H9 (cell line): ENCODE measurements around the gene INTS1. TPM values are rescaled to one million over a fixed set of nuclear protein-coding genes. Genes with fewer than 3 reads are reported as not detected.

Source experiments
- DNase-seq: peaks from one replicate; pipeline ENCODE4 v3.0.0-alpha.2; 2017
- H2AFZ ChIP-seq: one replicate; pipeline ENCODE4 v1.6.1; 2013; ENCODE audit warnings: mild to moderate bottlenecking, low read length, control low read depth, moderate library complexity
- H2AK5ac ChIP-seq: 2 replicates; pipeline ENCODE4 v1.6.1; 2013; ENCODE audit warnings: low read length, control low read depth, mixed read lengths; ENCODE audit not compliant: insufficient read length
- H2BK120ac ChIP-seq: one replicate; pipeline ENCODE4 v1.6.1; 2013; ENCODE audit warnings: low read depth, mild to moderate bottlenecking, low read length, control low read depth, inconsistent platforms; ENCODE audit not compliant: poor library complexity, severe bottlenecking
- H2BK12ac ChIP-seq: 2 replicates; pipeline ENCODE4 v1.6.1; 2013; ENCODE audit warnings: low read length, control low read depth, mixed read lengths, low read depth; ENCODE audit not compliant: insufficient read length
- H2BK15ac ChIP-seq: 2 replicates; pipeline ENCODE4 v1.6.1; 2013; ENCODE audit warnings: low read depth, low read length, control low read depth
- H2BK20ac ChIP-seq: one replicate; pipeline ENCODE4 v1.6.1; 2013; ENCODE audit warnings: low read depth, mild to moderate bottlenecking, low read length, control low read depth, inconsistent platforms; ENCODE audit not compliant: poor library complexity, severe bottlenecking
- H2BK5ac ChIP-seq: 2 replicates; pipeline ENCODE4 v1.6.1; 2013; ENCODE audit warnings: low read length, control low read depth, mixed read lengths; ENCODE audit not compliant: insufficient read length
- H3K14ac ChIP-seq: 2 replicates; pipeline ENCODE4 v1.6.1; 2013; ENCODE audit warnings: low read length, control low read depth; ENCODE audit not compliant: insufficient read depth
- H3K18ac ChIP-seq: 2 replicates; pipeline ENCODE4 v1.6.1; 2013; ENCODE audit warnings: low read depth, mild to moderate bottlenecking, mixed read lengths, low read length, control low read depth; ENCODE audit not compliant: insufficient read length
- H3K23ac ChIP-seq: 2 replicates; pipeline ENCODE4 v1.6.1; 2013; ENCODE audit warnings: low read length, control low read depth, mixed read lengths, low read depth; ENCODE audit not compliant: insufficient read length
- H3K23me2 ChIP-seq: 2 replicates; pipeline ENCODE4 v1.6.1; 2013; ENCODE audit warnings: low read depth, mild to moderate bottlenecking, mixed read lengths, low read length, control low read depth; ENCODE audit not compliant: insufficient read length, poor library complexity, severe bottlenecking
- H3K27ac ChIP-seq: 2 replicates; pipeline ENCODE4 v1.5.1; 2013; ENCODE audit warnings: low read length, control low read depth, mixed read lengths, low read depth; ENCODE audit not compliant: insufficient read length
- H3K27me3 ChIP-seq: 2 replicates; pipeline ENCODE4 v1.6.1; 2013; ENCODE audit warnings: low read length, control low read depth, inconsistent platforms; ENCODE audit not compliant: insufficient read depth
- H3K4ac ChIP-seq: 2 replicates; pipeline ENCODE4 v1.6.1; 2013; ENCODE audit warnings: low read depth, mild to moderate bottlenecking, control low read depth, inconsistent platforms, low read length, moderate library complexity
- H3K4me1 ChIP-seq: 2 replicates; pipeline ENCODE4 v1.6.1; 2013; ENCODE audit warnings: low read length, control low read depth, inconsistent platforms; ENCODE audit not compliant: insufficient read depth
- H3K4me2 ChIP-seq: 2 replicates; pipeline ENCODE4 v1.6.1; 2013; ENCODE audit warnings: low read length, control low read depth, mixed read lengths; ENCODE audit not compliant: insufficient read length, insufficient read depth
- H3K56ac ChIP-seq: 2 replicates; pipeline ENCODE4 v1.6.1; 2013; ENCODE audit warnings: low read depth, mild to moderate bottlenecking, mixed read lengths, low read length, control low read depth; ENCODE audit not compliant: insufficient read length
- H3K79me1 ChIP-seq: 2 replicates; pipeline ENCODE4 v1.6.1; 2013; ENCODE audit warnings: low read depth, mild to moderate bottlenecking, moderate library complexity, low read length, control low read depth, inconsistent platforms; ENCODE audit not compliant: insufficient read depth, poor library complexity, severe bottlenecking
- H3K79me2 ChIP-seq: 2 replicates; pipeline ENCODE4 v1.6.1; 2013; ENCODE audit warnings: low read length, control low read depth, inconsistent platforms; ENCODE audit not compliant: insufficient read depth
- H3K9ac ChIP-seq: 2 replicates; pipeline ENCODE4 v1.6.1; 2013; ENCODE audit warnings: low read length, control low read depth, mixed read lengths; ENCODE audit not compliant: insufficient read length; ENCODE audit errors: extremely low read depth
- H3K9me3 ChIP-seq: one replicate; pipeline ENCODE4 v1.6.1; 2013; ENCODE audit warnings: low read depth, low read length, inconsistent platforms; ENCODE audit not compliant: control insufficient read depth
- H3T11ph ChIP-seq: one replicate; pipeline ENCODE4 v1.6.1; 2013; ENCODE audit warnings: mild to moderate bottlenecking, low read length, control low read depth, inconsistent platforms
- H4K20me1 ChIP-seq: one replicate; pipeline ENCODE4 v1.6.1; 2013; ENCODE audit not compliant: control insufficient read depth, insufficient read length, insufficient read depth
- H4K5ac ChIP-seq: 2 replicates; pipeline ENCODE4 v1.6.1; 2013; ENCODE audit warnings: low read depth, mild to moderate bottlenecking, mixed read lengths, low read length, control low read depth; ENCODE audit not compliant: insufficient read length
- H4K8ac ChIP-seq: replicated peaks from 2 replicates; pipeline ENCODE4 v1.6.1; 2013; ENCODE audit warnings: low read length, control low read depth, mixed read lengths, low read depth; ENCODE audit not compliant: insufficient read length
- H4K91ac ChIP-seq: 2 replicates; pipeline ENCODE4 v1.6.1; 2013; ENCODE audit warnings: low read depth, mild to moderate bottlenecking, moderate library complexity, mixed read lengths, low read length, control low read depth; ENCODE audit not compliant: insufficient read length
- H3K27ac Mint-ChIP-seq, 3 experiments: 2 replicates in 2 of 3; 3 replicates in 1 of 3; pipeline ENCODE4 v1.8.0; 2020 to 2021; ENCODE audit warnings: mixed read lengths in 3 of 3, mild to moderate bottlenecking in 1 of 3, moderate library complexity in 1 of 3
- H3K27me3 Mint-ChIP-seq: 2 replicates; pipeline ENCODE4 v1.8.0; 2021; ENCODE audit warnings: low read depth, mild to moderate bottlenecking, moderate library complexity, mixed read lengths
- H3K36me3 Mint-ChIP-seq, 3 experiments: 2 replicates in 2 of 3; 3 replicates in 1 of 3; pipeline ENCODE4 v1.8.0; 2020 to 2021; ENCODE audit warnings: low read depth in 3 of 3, mixed read lengths in 3 of 3; ENCODE audit not compliant: insufficient read depth in 1 of 3
- H3K4me1 Mint-ChIP-seq, 2 experiments: 2 replicates each; pipeline ENCODE4 v1.8.0; 2020; ENCODE audit warnings: mixed read lengths in 2 of 2
- H3K4me3 Mint-ChIP-seq, 2 experiments: 2 replicates in 1 of 2; 3 replicates in 1 of 2; pipeline ENCODE4 v1.8.0; 2020 to 2021; ENCODE audit warnings: mild to moderate bottlenecking in 2 of 2, mixed read lengths in 2 of 2, moderate library complexity in 1 of 2
- H3K9me3 Mint-ChIP-seq, 2 experiments: 2 replicates in 1 of 2; 3 replicates in 1 of 2; pipeline ENCODE4 v1.8.0; 2020; ENCODE audit warnings: mild to moderate bottlenecking in 2 of 2, mixed read lengths in 2 of 2, moderate library complexity in 1 of 2
- CTCF ChIP-seq: fragments of 200-600 bp; sonication (generic); conservative IDR thresholded peaks from 3 replicates; pipeline ENCODE4 v1.8.0; 2021; ENCODE audit warnings: antibody characterized with exemption, mild to moderate bottlenecking
- WGBS: extraction: QIAGEN DNeasy Blood & Tissue Kit; methylation state at CpG from one replicate; pipeline ENCODE4 v1.1.7; 2013; ENCODE audit warnings: missing lambda C conversion rate, low lambda C conversion rate, mixed read lengths; ENCODE audit not compliant: insufficient read length; ENCODE audit errors: extremely low coverage; 5-methylcytosine and 5-hydroxymethylcytosine counted together
- total RNA-seq: library from RNA; stranded (reverse); gene quantifications from 2 replicates; pipeline ENCODE4 v1.2.1, GENCODE V29; 2021

INTS1 gene
- total RNA-seq, 1 experiment from 2014 or later = 133 TPM

GRCh38 chr7:1526271-1526754 is 22.1 kb upstream of the INTS1 start:
- no peak overlapping the region for H3K27ac ChIP-seq
- H3K79me2 ChIP-seq = no peaks in the 10 kb centered on the region
- H2BK12ac ChIP-seq = no peak overlapping the region
- H3K4ac ChIP-seq = no peak overlapping the region
- no peak overlapping the region for H3K9ac ChIP-seq
- H3K4me1 ChIP-seq = no peaks in the 10 kb centered on the region
- no peak overlapping the region for H4K8ac ChIP-seq
- DNase-seq = no peak
- no peak overlapping the region for H3K23ac ChIP-seq
- H2BK120ac ChIP-seq = no peak overlapping the region
- no peaks in the 10 kb centered on the region for H3K9me3 Mint-ChIP-seq
- H2BK5ac ChIP-seq = no peak overlapping the region
- H4K20me1 ChIP-seq = no peaks in the 10 kb centered on the region
- no peak overlapping the region for H3K4me2 ChIP-seq
- no peaks in the 10 kb centered on the region for H3K36me3 Mint-ChIP-seq
- no peak overlapping the region for H3K18ac ChIP-seq
- no peak for TF ChIP-seq CTCF
- no peaks in the 10 kb centered on the region for H3K27me3 ChIP-seq
- no peak overlapping the region for H2BK15ac ChIP-seq
- no peak overlapping the region for H2AK5ac ChIP-seq
- H3K14ac ChIP-seq = no peak overlapping the region
- H3K4me1 Mint-ChIP-seq = peaks cover 5 to 22% of the 10 kb centered on the region in 2 experiments
- H3K27me3 Mint-ChIP-seq = peaks cover 2% of the 10 kb centered on the region; the same call in 1 of the 2 replicates
- H2BK20ac ChIP-seq = no peak overlapping the region
- peaks cover 1% of the 10 kb centered on the region for H3K23me2 ChIP-seq
- H4K91ac ChIP-seq = no peak overlapping the region
- H3K27ac Mint-ChIP-seq = no peak overlapping the region
- no peak overlapping the region for H3T11ph ChIP-seq
- H3K79me1 ChIP-seq = no peaks in the 10 kb centered on the region
- H3K4me3 Mint-ChIP-seq = no peak overlapping the region; a peak in 1 of 5 replicates
- no peak overlapping the region for H2AFZ ChIP-seq
- no CpG with 5 or more reads among the region's 6 CpGs for WGBS
- H3K56ac ChIP-seq = no peak overlapping the region
- H4K5ac ChIP-seq = no peak overlapping the region
- H3K9me3 ChIP-seq = no peaks in the 10 kb centered on the region
